T-helper 1 cell (primary cell): Measurements from ENCODE around the gene GPN3.
"Not testable (repeated sequence)": the region's sequence is repeated elsewhere in the genome, so short reads cannot be mapped to it uniquely, and the experiment has no call there.

Source experiments
- DNase-seq, 5 donors: peaks; one replicate each; pipeline ENCODE4 v3.0.0-alpha.2; 2012 to 2020
- total RNA-seq, 4 donors: gene quantifications; one replicate each; lab custom pipeline; 2026; lab: John Stamatoyannopoulos, UW

GPN3 gene
- 4.0 to 8.2 (median 5.3) reads per million in 4 donors for total RNA-seq

GRCh38 chr12:110468214-110469048 is at the start of gene GPN3, which contains the start of gene FAM216A:
Gene GPN3 (minus strand): TSS chr12:110468257. CDS start chr12:110468203, 54 bp downstream.
Gene FAM216A (plus strand): TSS chr12:110468845. CDS start chr12:110468876, 31 bp downstream.
- DNase-seq = peak; percentile 89 to 97 (median 93)

- no peak for DNase-seq
Observed at GRCh38 chr12:110516995-110517394, 48.9 kb upstream of the GPN3 start.

- no peak for DNase-seq
Observed at GRCh38 chr12:110514363-110514762, 46.3 kb upstream of the GPN3 start.

- no peak for DNase-seq
Observed at GRCh38 chr12:110513842-110514241, 45.8 kb upstream of the GPN3 start.

- DNase-seq = no peak
Observed at GRCh38 chr12:110508071-110508586, 40.1 kb upstream of the GPN3 start.

- no peak for DNase-seq
Observed at GRCh38 chr12:110505332-110505731, 37.3 kb upstream of the GPN3 start.

GRCh38 chr12:110503432-110503831 is 35.4 kb upstream of the GPN3 start:
- DNase-seq = no peak

GRCh38 chr12:110501752-110502738 is 34.0 kb upstream of the GPN3 start, which contains the start of the genes RAD9B and VPS29:
Gene RAD9B (plus strand): TSS chr12:110502331. CDS start chr12:110502338, 7 bp downstream.
Gene VPS29 (minus strand): TSS chr12:110502111. CDS start chr12:110502051, 60 bp downstream.
- peak; percentile 97 to 99 (median 99) for DNase-seq

GRCh38 chr12:110501399-110501751 is 33.3 kb upstream of the GPN3 start:
- DNase-seq = no peak

GRCh38 chr12:110498984-110499706 is 31.1 kb upstream of the GPN3 start:
- DNase-seq = no peak

- DNase-seq = no peak
Observed at GRCh38 chr12:110475426-110475825, 7.4 kb upstream of the GPN3 start.

GRCh38 chr12:110467847-110468213 is 227 bp downstream of the GPN3 start:
- no peak for DNase-seq

- DNase-seq = no peak
Observed at GRCh38 chr12:110466791-110467190, 1.3 kb downstream of the GPN3 start.

GRCh38 chr12:110465765-110466164 is 2.3 kb downstream of the GPN3 start:
- DNase-seq = not testable (repeated sequence)

- no peak for DNase-seq
Observed at GRCh38 chr12:110465024-110465423, 3.0 kb downstream of the GPN3 start.

GRCh38 chr12:110461189-110461588 is 6.9 kb downstream of the GPN3 start:
- not testable (repeated sequence) for DNase-seq

GRCh38 chr12:110458756-110459155 is 9.3 kb downstream of the GPN3 start:
- DNase-seq = no peak

- no peak for DNase-seq
Observed at GRCh38 chr12:110453569-110454296, 14.3 kb downstream of the GPN3 start.

GRCh38 chr12:110451263-110451662 is 16.8 kb downstream of the GPN3 start:
- DNase-seq = no peak

GRCh38 chr12:110449799-110450497 is 18.1 kb downstream of the GPN3 start, which contains the start of gene ARPC3:
Gene ARPC3 (minus strand): TSS chr12:110450337. CDS start chr12:110450260, 77 bp downstream.
- peak; percentile 90 to 97 (median 93) for DNase-seq

- no peak for DNase-seq
Observed at GRCh38 chr12:110444455-110444854, 23.6 kb downstream of the GPN3 start.
